AG04449 (cell line): ENCODE measurements around the gene SPEG.
"Not testable (repeated sequence)": the region's sequence is repeated elsewhere in the genome, so short reads cannot be mapped to it uniquely, and the experiment has no call there.

ENCODE experiments used
- CTCF ChIA-PET: fragments of 350-600 bp; formaldehyde crosslinking; extraction: SDS; loops from one replicate; lab custom pipeline; 2021; ENCODE audit warnings: antibody characterized with exemption; lab: Yijun Ruan, JAX
- POLR2A ChIA-PET: fragments of 400-600, 350-600 bp; formaldehyde crosslinking; extraction: SDS; loops from one replicate; lab custom pipeline; 2020; ENCODE audit warnings: antibody characterized with exemption, inconsistent platforms; lab: Yijun Ruan, JAX
- DNase-seq: peaks from one replicate; pipeline ENCODE4 v3.0.0-alpha.2; 2010; ENCODE audit warnings: low read depth, low spot score
- H3K4me3 ChIP-seq: 2 replicates; pipeline ENCODE4 v1.5.1; 2011; ENCODE audit warnings: low read depth, mild to moderate bottlenecking, control low read depth, low read length
- CTCF ChIP-seq: IDR thresholded peaks from one replicate; pipeline ENCODE4 v1.5.1; 2011; ENCODE audit warnings: mild to moderate bottlenecking, moderate library complexity, low read length, control low read depth, inconsistent platforms; ENCODE audit not compliant: insufficient read depth; ENCODE audit errors: missing control alignments

Gene SPEG

DNA sequence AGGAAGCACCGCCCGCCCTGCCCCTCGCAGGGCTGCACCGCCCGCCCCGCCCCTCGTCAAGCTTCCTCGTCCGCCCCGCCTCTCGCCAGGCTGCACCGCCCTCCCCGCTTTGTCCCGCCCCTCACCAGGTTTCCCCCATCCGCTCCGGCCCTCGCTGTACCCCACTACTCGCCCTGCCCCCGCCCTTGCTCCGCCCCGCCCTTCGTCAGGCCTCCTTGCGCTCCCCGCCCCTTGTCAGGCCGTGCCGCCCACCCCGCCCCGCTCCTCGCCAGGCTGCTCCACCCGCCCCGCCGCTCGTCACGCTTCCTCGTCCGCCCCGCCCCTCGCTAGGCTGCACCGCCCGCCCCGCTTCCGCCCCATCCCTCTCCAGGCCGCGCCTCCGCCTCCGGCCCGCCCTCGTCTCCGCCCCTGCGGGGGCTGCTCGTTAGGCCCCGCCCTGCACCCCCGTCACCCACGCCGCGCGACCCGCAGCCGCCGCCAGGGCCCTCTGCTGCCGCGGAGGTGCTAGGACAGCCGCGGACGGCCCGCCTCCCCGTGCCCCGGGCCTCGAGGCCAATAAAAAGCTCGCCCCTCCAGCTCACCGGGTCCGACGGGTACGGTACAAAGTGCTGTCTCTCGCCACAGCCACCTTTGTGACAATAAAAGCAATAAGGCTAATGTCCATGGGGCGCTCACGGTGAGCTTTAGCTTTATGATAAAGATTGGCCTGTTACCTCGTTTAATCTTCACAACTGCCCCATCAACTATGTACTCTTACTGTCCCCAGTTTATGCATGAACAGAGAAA is 46.3 kb upstream of the SPEG start:
- peak; percentile 73 for DNase-seq
- ChIA-PET POLR2A (interaction anchor here (0.9 to 1.4 kb wide), 3 partner anchors 19 to 80 kb away, joined by 3 to 6 read pairs (median 3); no protein-coding TSS in a partner anchor), CTCF (interaction anchor here (0.7 to 7.6 kb wide), 35 partner anchors 9 to 301 kb away, joined by 3 to 187 read pairs (median 4); partner anchors contain the start of genes GLB1L, GMPPA, NHEJ1 and STK16)
- TF ChIP-seq CTCF, result peak; percentile 60
- peak overlapping the region; percentile 56 for H3K4me3 ChIP-seq

DNA sequence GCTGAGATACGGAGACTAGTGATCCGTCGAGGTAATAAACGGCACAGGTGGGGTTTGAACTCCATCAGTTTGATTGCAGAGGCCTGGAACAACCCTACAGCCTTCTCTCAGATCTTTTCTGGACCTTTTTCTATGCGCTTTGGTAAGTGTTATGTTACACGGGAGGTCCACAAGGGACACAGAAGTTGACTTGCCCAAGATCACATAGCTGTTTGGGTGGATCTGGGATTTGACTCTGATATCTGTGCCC is 45.8 kb upstream of the SPEG start:
- CTCF ChIA-PET, result interaction anchor here (0.7 to 7.6 kb wide), 31 partner anchors 10 to 301 kb away, joined by 3 to 187 read pairs (median 5); partner anchors contain the start of genes GLB1L, GMPPA, NHEJ1 and STK16
- POLR2A ChIA-PET, result no interaction called here
- no peak for DNase-seq
- TF ChIP-seq CTCF, result no peak
- peak overlapping the region; percentile 56 for H3K4me3 ChIP-seq

DNA sequence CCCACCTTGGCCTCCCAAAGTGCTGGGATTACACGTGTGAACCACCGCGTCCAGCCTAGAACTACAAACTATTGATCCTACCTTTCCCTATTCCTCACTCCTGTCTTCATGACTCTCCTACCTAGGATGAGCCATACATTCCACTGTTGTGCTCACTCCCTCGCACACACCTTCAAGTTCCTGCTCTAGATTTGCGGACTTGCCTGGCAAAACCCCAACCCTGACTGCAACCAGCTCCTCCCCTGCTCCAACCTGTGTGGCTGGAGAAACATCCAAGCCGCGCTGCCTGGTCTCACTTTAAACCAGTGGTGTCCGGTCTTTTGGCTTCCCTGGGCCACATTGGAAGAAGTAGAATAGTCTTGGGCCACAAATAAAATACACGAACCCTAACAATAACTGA is 41.9 kb upstream of the SPEG start:
- H3K4me3 ChIP-seq, result no peak overlapping the region

GRCh38 chr2:219395056-219395455 is 39.6 kb upstream of the SPEG start:
- POLR2A ChIA-PET, DNase-seq, H3K4me3 ChIP-seq: not testable (repeated sequence)
- CTCF ChIA-PET, result interaction anchor here (1.3 to 16.3 kb wide), 2 partner anchors 9 to 133 kb away, joined by 6 to 887 read pairs; no protein-coding TSS in a partner anchor

More for the DNA sequence above, 41.9 kb upstream of the SPEG start:
- ChIA-PET CTCF (interaction anchor here (1.4 to 7.6 kb wide), 4 partner anchors 8 to 138 kb away, joined by 3 to 187 read pairs (median 11); a partner anchor contains a TSS), POLR2A (interaction anchor here (0.7 kb wide), 1 partner anchor 49 kb away, joined by 3 read pairs; no protein-coding TSS in a partner anchor)
- TF ChIP-seq CTCF, result no peak
- DNase-seq, result no peak

- TF ChIP-seq CTCF, result no peak
- H3K4me3 ChIP-seq, result no peak overlapping the region
- CTCF ChIA-PET, result interaction anchor here (1.3 to 16.3 kb wide), 2 partner anchors 9 to 132 kb away, joined by 6 to 887 read pairs; no protein-coding TSS in a partner anchor
- no peak for DNase-seq
- POLR2A ChIA-PET, result no interaction called here
Measured at GRCh38 chr2:219395609-219396008, 39.0 kb upstream of the SPEG start.

DNA sequence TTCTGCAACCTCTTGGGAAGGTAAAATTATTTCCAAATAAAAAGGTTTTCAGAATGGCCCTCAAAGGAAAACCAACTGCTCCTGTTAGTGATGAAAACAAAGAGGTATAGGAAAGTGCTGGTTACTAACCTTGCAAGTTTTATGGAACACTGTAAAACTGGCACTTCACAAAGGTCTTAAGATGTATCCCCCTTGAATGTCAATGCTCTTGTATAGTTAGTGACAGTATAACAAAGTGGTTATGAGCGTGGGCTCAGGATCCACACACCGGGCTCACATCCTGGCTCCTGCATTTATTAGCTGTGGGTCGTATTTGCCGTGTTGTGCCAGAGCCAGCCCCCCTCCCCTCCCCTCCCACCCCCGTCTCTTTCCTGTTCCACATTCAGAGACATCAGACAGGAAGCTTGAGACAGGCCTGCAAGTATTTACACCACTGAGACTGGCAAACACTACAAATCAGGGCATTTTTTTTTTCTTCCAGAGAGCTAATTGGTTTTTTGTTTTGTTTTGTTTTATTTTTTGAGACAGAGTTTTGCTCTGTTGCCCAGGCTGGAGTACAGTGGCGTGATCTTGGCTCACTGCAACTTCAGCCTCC is 37.7 kb upstream of the SPEG start:
- CTCF ChIA-PET, result interaction anchor here (1.1 to 16.3 kb wide), 5 partner anchors 6 to 147 kb away, joined by 3 to 887 read pairs (median 177); partner anchors contain the start of genes CHPF, DNPEP and TMEM198
- POLR2A ChIA-PET, result no interaction called here
- H3K4me3 ChIP-seq, result no peak overlapping the region
- TF ChIP-seq CTCF, result no peak
- DNase-seq, result no peak
